Measurements from ENCODE around the gene LTBP1. TPM values are rescaled to one million over a fixed set of nuclear protein-coding genes. Genes with fewer than 3 reads are reported as not detected.

Gene LTBP1
- total RNA-seq, 6 experiments from 2014 or later = 260 to 409 (median 335) TPM

DNA sequence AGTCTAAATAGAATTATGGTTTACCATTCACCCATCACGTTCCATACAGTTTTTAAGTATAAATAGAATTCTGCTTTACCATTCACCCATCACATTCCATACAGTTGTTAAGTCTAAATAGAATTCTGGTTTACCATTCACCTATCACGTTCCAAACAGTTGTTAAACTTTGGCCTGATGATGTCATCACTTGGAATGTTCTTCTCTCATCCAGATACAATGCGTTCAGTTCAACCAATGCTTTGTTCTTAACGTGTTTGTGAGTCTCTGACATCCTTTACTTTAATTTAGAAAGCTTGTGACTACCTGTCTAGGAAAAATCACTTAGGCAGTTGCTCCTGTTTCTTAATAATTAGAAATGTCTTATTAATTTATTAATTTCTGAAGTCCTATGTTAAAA lies 293.4 kb downstream of the LTBP1 start:
- H3K4me1 Mint-ChIP-seq (ENCODE audit: low read depth) = peaks cover 49% of the 10 kb centered on the region
- H3K27ac Mint-ChIP-seq = peak overlapping the region; percentile 61
- peaks cover 46% of the 10 kb centered on the region for H3K36me3 Mint-ChIP-seq (ENCODE audit: low read depth)
- no peaks in the 10 kb centered on the region for H3K9me3 Mint-ChIP-seq
- peak; percentile 53 for DNase-seq
- peak overlapping the region; percentile 8; the same call in 1 of the 2 replicates for H3K4me3 Mint-ChIP-seq
- H3K27me3 Mint-ChIP-seq (ENCODE audit: insufficient read depth) = no peaks in the 10 kb centered on the region
- TF ChIP-seq, protein P1, sequence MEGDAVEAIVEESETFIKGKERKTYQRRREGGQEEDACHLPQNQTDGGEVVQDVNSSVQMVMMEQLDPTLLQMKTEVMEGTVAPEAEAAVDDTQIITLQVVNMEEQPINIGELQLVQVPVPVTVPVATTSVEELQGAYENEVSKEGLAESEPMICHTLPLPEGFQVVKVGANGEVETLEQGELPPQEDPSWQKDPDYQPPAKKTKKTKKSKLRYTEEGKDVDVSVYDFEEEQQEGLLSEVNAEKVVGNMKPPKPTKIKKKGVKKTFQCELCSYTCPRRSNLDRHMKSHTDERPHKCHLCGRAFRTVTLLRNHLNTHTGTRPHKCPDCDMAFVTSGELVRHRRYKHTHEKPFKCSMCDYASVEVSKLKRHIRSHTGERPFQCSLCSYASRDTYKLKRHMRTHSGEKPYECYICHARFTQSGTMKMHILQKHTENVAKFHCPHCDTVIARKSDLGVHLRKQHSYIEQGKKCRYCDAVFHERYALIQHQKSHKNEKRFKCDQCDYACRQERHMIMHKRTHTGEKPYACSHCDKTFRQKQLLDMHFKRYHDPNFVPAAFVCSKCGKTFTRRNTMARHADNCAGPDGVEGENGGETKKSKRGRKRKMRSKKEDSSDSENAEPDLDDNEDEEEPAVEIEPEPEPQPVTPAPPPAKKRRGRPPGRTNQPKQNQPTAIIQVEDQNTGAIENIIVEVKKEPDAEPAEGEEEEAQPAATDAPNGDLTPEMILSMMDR (IDR thresholded peaks at IDR 0.05) = no peak

DNA sequence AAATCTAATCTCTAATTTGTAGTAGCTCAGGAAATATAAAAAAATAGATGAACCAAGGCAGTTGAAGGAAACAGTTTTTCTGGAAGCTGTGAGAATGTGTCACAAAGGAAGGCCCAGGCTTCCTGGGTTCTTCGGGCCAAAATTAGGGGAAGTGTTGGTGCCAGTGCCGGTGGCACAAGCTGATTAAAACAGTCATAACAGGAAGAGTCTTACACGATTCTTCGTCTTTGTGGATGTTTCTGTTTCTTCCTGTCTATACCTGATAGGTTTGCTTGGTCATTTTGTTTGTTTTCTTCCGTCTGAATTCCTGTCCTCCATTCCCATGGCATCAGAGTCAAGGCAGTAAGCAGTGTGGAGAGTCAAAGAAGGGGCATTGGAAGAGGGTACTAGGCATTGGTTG lies 294.3 kb downstream of the LTBP1 start:
- peaks cover 43% of the 10 kb centered on the region for H3K4me1 Mint-ChIP-seq (ENCODE audit: low read depth)
- no peak overlapping the region for H3K4me3 Mint-ChIP-seq
- no peak for DNase-seq
- TF ChIP-seq, protein P1 (IDR thresholded peaks at IDR 0.05) = no peak
- no peaks in the 10 kb centered on the region for H3K9me3 Mint-ChIP-seq
- peaks cover 44% of the 10 kb centered on the region for H3K36me3 Mint-ChIP-seq (ENCODE audit: low read depth)
- H3K27ac Mint-ChIP-seq = no peak overlapping the region
- H3K27me3 Mint-ChIP-seq (ENCODE audit: insufficient read depth) = peaks cover 2% of the 10 kb centered on the region; the same call in 1 of the 2 replicates

DNA sequence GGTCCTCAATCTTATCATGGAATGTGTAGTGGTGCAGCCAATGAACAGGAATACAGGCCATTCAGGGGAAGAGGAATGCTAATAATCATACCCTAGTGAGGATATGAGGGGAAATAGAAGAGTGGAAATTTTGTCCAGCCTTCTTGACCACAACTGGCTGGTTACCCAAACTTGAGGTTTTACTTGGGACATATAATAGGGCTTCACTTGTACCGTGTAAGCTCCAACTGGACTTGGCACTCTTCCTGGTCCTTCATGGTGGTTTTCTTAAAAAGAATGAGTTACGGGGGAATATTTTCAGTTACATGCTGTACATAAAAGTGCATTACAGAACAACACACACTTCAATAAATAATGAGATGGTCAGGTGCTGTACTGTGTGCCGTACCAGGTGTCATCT lies 294.8 kb downstream of the LTBP1 start:
- TF ChIP-seq, protein P1 (IDR thresholded peaks at IDR 0.05) = no peak
- DNase-seq = no peak
- no peak overlapping the region for H3K27ac Mint-ChIP-seq
- H3K27me3 Mint-ChIP-seq (ENCODE audit: insufficient read depth) = peaks cover 2% of the 10 kb centered on the region; the same call in 1 of the 2 replicates
- peaks cover 43% of the 10 kb centered on the region for H3K4me1 Mint-ChIP-seq (ENCODE audit: low read depth)
- H3K36me3 Mint-ChIP-seq (ENCODE audit: low read depth) = peaks cover 44% of the 10 kb centered on the region
- no peaks in the 10 kb centered on the region for H3K9me3 Mint-ChIP-seq
- no peak overlapping the region for H3K4me3 Mint-ChIP-seq

DNA sequence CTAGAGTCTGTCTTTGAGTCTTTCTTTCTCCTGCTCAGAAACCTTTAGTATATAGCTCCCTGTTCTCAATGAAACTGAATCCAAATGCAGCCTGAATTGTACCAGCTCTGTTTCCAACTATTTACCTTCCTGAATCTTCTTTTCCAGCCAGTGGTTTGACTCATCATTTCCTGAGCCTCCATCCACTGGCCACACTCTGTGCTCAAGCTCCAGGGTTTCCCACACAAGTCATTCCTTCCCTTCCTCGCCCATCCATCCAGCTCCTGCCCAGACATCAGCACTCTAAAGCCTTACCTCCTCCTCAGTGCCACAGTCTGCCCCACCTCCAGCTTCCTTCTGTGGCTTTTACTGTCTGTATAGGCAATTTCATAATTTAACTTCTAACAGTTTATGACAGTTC lies 296.1 kb downstream of the LTBP1 start:
- Mint-ChIP-seq H3K9me3 (no peaks in the 10 kb centered on the region), H3K27ac (no peak overlapping the region), H3K4me1 (ENCODE audit: low read depth) (peaks cover 43% of the 10 kb centered on the region), H3K27me3 (ENCODE audit: insufficient read depth) (peaks cover 2% of the 10 kb centered on the region; the same call in 1 of the 2 replicates), H3K36me3 (ENCODE audit: low read depth) (peaks cover 44% of the 10 kb centered on the region), H3K4me3 (no peak overlapping the region)
- DNase-seq = peak; percentile 53
- TF ChIP-seq, protein P1 (IDR thresholded peaks at IDR 0.05) = no peak

DNA sequence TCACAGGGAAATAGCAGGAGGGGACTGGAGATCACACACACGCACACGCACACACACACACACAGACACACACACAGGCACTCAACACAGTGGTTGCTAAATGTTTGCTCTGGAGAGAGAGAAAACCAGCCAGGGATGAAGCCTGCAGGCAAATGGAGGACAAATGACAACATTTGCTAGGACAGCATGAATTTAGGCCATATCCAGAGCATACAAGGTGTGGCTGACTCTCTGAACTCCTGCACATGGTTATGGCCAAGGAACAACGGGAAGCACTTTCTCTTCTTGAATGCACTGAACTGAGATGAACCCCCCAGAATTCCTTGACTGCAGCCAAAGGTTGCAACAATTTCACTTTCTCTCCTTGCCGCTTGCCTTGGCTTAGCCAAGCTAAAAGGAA lies 299.7 kb downstream of the LTBP1 start:
- no peak overlapping the region for H3K4me3 Mint-ChIP-seq
- TF ChIP-seq, protein P1 (IDR thresholded peaks at IDR 0.05) = no peak
- DNase-seq = no peak
- peak overlapping the region; percentile 16; the same call in 1 of the 2 replicates for H3K27ac Mint-ChIP-seq
- peaks cover 29% of the 10 kb centered on the region for H3K4me1 Mint-ChIP-seq (ENCODE audit: low read depth)
- no peaks in the 10 kb centered on the region for H3K9me3 Mint-ChIP-seq
- H3K27me3 Mint-ChIP-seq (ENCODE audit: insufficient read depth) = peaks cover 2% of the 10 kb centered on the region
- peaks cover 50% of the 10 kb centered on the region for H3K36me3 Mint-ChIP-seq (ENCODE audit: low read depth)

DNA sequence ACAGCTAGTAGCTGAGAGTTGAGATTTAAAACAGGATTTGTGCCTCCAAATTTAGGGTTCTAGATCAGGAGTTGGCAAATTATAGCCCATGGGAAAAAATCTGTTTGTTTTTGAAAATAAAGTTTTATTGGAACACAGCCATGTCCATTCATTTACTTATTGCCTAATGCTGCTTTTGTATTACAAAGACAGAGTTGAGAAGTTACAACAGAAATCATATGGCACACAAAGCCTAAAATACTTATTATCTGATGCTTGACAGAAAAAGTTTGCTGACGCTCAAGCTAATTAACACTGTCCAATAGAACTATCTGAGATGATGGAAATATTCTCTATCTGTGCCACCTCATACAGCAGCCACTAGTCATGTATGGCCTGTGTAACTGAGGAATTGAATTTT lies 300.6 kb downstream of the LTBP1 start:
- Mint-ChIP-seq H3K36me3 (ENCODE audit: low read depth) (peaks cover 58% of the 10 kb centered on the region), H3K4me1 (ENCODE audit: low read depth) (peaks cover 29% of the 10 kb centered on the region), H3K27ac (no peak overlapping the region), H3K27me3 (ENCODE audit: insufficient read depth) (peaks cover 2% of the 10 kb centered on the region), H3K9me3 (no peaks in the 10 kb centered on the region), H3K4me3 (no peak overlapping the region)
- DNase-seq = no peak
- TF ChIP-seq, protein P1 (IDR thresholded peaks at IDR 0.05) = no peak

All from HFFc6 (cell line).